Measurements from ENCODE around the gene TUBB8. TPM values are rescaled to one million over a fixed set of nuclear protein-coding genes. Genes with fewer than 3 reads are reported as not detected.

TUBB8 gene
- total RNA-seq: not detected in 2 replicates

GRCh38 chr10:48996-49395, at the start of gene TUBB8:
TUBB8 (minus strand) TSS chr10:49296; CDS start chr10:49238, 58 bp downstream.

Other genes with a start within 250 kb of the TUBB8 start
- 40.8 and 55.1 TPM in 2 replicates for gene ZMYND11, start 86.2 kb upstream of the TUBB8 start, total RNA-seq